ENCODE data around the gene SLAIN1. TPM values are rescaled to one million over a fixed set of nuclear protein-coding genes. Genes with fewer than 3 reads are reported as not detected.
A peak's percentile ranks its signal among the peaks of the same experiment; 100 is the strongest.

Gene SLAIN1
- polyA plus RNA-seq, 2 of the 4 experiments (the other 2 are of a cell fraction), result 0.43 to 3.6 TPM

DNA sequence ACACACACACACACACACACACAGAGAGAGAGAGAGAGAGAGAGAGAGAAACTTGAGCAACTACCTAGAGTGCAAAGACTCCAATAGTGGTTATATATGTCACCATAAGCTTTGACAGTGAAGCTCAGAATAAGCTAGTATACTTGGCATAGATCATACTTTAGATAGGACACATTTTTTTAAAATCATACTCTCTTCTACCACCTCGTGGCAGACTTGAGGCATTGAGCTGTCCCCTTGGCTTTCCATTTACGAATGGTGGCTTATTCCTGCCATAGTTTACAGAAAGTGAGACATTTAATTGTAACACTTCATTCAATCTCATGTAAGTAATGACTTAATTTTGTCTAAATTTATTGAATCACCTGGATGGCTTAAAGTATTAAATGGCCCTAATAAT, 112.9 kb downstream of the SLAIN1 start:
- ChIA-PET POLR2A (no interaction called here), CTCF (interaction anchor here (0.7 to 1.0 kb wide), 2 partner anchors 33 to 311 kb away, joined by 3 read pairs; no protein-coding TSS in a partner anchor)
- no peak overlapping the region for H3K4me3 ChIP-seq
- no peaks in the 10 kb centered on the region for H3K9me3 ChIP-seq
- no peak overlapping the region for H3K4me2 ChIP-seq
- no peak overlapping the region for H3K27ac ChIP-seq
- TF ChIP-seq RAD21 (conservative IDR thresholded peaks at IDR 0.05 in 1 of 2, IDR thresholded peaks at IDR 0.05 in 1 of 2), result peak in 1 of 2 experiments; percentile 28; a peak in 2 of 5 replicates
- no peak for TF ChIP-seq RARB (CRISPR knock-in tag; IDR thresholded peaks at IDR 0.05)
- TF ChIP-seq GATA3 (IDR thresholded peaks at IDR 0.05; ENCODE audit: borderline replicate concordance), result 0 out of 2 replicates have a peak, but pooled peaks have one; percentile 13
- ATAC-seq, result peak in 1 of 2 experiments; percentile 66; a peak in 2 of 6 replicates
- FAIRE-seq, result no peak
- H3K4me1 ChIP-seq, result no peaks in the 10 kb centered on the region
- 3% methylated on average over 2 of the region's 2 CpGs for WGBS (ENCODE audit: missing lambda C conversion rate)
- peak; percentile 2 to 25 for DNase-seq (ENCODE audit: low read depth in 1 of 2, low spot score in 1 of 2)

DNA sequence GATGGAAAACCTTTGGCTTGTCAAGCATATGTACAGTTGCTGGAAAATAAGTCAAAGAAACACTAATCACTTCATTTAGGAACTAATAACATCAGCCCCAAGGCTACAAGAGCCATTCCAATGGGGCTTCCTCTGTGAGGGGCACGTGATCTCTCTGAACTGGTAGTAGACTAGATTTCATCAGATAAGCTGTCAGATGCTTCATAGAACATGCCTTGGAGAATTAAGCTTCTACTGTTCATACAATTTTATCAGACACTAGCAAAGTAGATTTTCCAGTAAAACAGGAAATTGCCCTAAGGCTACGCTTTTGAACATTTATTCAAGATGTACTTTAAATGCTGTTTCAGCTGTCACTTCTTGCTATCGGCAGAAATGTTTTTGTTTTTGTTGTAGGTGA, 113.4 kb downstream of the SLAIN1 start:
- CTCF ChIA-PET, result interaction anchor here (1.0 kb wide), 1 partner anchor 310 kb away, joined by 3 read pairs; no protein-coding TSS in a partner anchor
- 16% methylated on average over 3 of the region's 3 CpGs for WGBS (ENCODE audit: missing lambda C conversion rate)
- POLR2A ChIA-PET, result no interaction called here

DNA sequence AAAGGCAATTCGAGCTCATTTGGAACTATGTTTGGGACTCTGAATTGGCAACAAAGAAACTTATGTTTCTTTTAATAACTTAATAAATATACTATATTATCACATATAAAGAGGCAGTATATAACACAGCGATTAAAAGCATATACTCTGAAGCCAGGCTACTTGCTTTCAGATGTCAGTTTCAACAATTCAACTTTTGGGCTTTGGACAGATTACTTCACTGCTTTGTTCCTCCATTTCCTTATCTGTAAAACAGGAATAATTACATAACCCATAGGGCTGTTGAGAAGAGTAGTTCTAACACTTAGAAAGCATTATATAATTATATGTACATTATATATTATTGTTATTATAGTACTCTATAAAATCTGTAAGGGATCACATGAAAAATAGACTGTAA, 113.9 kb downstream of the SLAIN1 start:
- CTCF ChIA-PET, result interaction anchor here (1.0 kb wide), 1 partner anchor 310 kb away, joined by 3 read pairs; no protein-coding TSS in a partner anchor
- H3K4me1 ChIP-seq, result no peaks in the 10 kb centered on the region
- no peak overlapping the region for H3K27ac ChIP-seq
- H3K4me3 ChIP-seq, result no peak overlapping the region
- no peak for ATAC-seq
- POLR2A ChIA-PET, result no interaction called here
- TF ChIP-seq CHD2 (IDR thresholded peaks at IDR 0.05; ENCODE audit: low read length, partially characterized antibody) (no peak), FOXS1 (CRISPR knock-in tag; IDR thresholded peaks at IDR 0.05) (no peak), RCOR1 (IDR thresholded peaks at IDR 0.05; ENCODE audit: low read depth, low read length) (no peak), ZFP36 (IDR thresholded peaks at IDR 0.05; ENCODE audit: borderline replicate concordance, partially characterized antibody) (no peak), HDAC2 (IDR thresholded peaks at IDR 0.05) (no peak), CHD4 (IDR thresholded peaks at IDR 0.05; ENCODE audit: borderline replicate concordance) (no peak), GATA3 (IDR thresholded peaks at IDR 0.05; ENCODE audit: borderline replicate concordance) (no peak)
- TF ChIP-seq, protein P1, sequence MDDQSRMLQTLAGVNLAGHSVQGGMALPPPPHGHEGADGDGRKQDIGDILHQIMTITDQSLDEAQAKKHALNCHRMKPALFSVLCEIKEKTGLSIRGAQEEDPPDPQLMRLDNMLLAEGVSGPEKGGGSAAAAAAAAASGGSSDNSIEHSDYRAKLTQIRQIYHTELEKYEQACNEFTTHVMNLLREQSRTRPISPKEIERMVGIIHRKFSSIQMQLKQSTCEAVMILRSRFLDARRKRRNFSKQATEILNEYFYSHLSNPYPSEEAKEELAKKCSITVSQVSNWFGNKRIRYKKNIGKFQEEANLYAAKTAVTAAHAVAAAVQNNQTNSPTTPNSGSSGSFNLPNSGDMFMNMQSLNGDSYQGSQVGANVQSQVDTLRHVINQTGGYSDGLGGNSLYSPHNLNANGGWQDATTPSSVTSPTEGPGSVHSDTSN (IDR thresholded peaks at IDR 0.05), result no peak
- WGBS (ENCODE audit: missing lambda C conversion rate), result 4% methylated on average over 2 of the region's 2 CpGs
- FAIRE-seq, result no peak
- DNase-seq (ENCODE audit: low read depth in 1 of 2, low spot score in 1 of 2), result no peak
- no peaks in the 10 kb centered on the region for H3K9me3 ChIP-seq
- no peak overlapping the region for H3K4me2 ChIP-seq

More for the DNA sequence above, 113.4 kb downstream of the SLAIN1 start:
- no peak overlapping the region for H3K27ac ChIP-seq
- no peak overlapping the region for H3K4me3 ChIP-seq
- no peaks in the 10 kb centered on the region for H3K4me1 ChIP-seq
- no peak for FAIRE-seq
- no peak for ATAC-seq
- DNase-seq (ENCODE audit: low read depth in 1 of 2, low spot score in 1 of 2), result no peak
- no peaks in the 10 kb centered on the region for H3K9me3 ChIP-seq
- no peak overlapping the region for H3K4me2 ChIP-seq
- TF ChIP-seq ZFP36 (IDR thresholded peaks at IDR 0.05; ENCODE audit: borderline replicate concordance, partially characterized antibody) (no peak), KDM1A (IDR thresholded peaks at IDR 0.05; ENCODE audit: low read depth) (no peak), HDAC2 (IDR thresholded peaks at IDR 0.05) (no peak), ZC3H11A (IDR thresholded peaks at IDR 0.05) (no peak)
- TF ChIP-seq, protein P2, sequence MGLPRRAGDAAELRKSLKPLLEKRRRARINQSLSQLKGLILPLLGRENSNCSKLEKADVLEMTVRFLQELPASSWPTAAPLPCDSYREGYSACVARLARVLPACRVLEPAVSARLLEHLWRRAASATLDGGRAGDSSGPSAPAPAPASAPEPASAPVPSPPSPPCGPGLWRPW (IDR thresholded peaks at IDR 0.05), result no peak
- TF ChIP-seq, protein P3, sequence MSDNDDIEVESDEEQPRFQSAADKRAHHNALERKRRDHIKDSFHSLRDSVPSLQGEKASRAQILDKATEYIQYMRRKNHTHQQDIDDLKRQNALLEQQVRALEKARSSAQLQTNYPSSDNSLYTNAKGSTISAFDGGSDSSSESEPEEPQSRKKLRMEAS (IDR thresholded peaks at IDR 0.05), result no peak
- TF ChIP-seq, protein P4, sequence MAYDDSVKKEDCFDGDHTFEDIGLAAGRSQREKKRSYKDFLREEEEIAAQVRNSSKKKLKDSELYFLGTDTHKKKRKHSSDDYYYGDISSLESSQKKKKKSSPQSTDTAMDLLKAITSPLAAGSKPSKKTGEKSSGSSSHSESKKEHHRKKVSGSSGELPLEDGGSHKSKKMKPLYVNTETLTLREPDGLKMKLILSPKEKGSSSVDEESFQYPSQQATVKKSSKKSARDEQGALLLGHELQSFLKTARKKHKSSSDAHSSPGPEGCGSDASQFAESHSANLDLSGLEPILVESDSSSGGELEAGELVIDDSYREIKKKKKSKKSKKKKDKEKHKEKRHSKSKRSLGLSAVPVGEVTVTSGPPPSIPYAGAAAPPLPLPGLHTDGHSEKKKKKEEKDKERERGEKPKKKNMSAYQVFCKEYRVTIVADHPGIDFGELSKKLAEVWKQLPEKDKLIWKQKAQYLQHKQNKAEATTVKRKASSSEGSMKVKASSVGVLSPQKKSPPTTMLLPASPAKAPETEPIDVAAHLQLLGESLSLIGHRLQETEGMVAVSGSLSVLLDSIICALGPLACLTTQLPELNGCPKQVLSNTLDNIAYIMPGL (CRISPR knock-in tag; IDR thresholded peaks at IDR 0.05; ENCODE audit: borderline replicate concordance), result no peak

DNA sequence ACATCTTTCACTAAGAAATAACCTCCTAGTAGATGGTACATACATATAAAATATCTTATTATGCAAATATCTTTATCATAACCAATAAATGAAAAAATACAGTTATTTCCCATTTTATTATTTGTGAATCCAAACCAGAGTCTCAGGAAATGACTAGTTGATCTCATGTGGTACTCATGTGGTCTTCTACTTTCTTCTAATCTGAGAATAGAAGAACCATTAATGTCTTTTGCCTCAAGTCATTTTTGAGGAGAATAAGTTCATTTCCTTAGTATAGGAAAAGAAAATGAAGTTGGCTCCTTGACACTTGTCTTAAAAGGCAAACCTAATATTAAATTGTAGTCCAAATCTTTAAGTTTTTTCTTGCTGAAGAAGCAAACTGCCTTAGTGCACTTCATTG, 114.5 kb downstream of the SLAIN1 start:
- POLR2A ChIA-PET, result no interaction called here

More for the DNA sequence above, 114.5 kb downstream of the SLAIN1 start:
- Histone ChIP-seq H3K4me1 (no peaks in the 10 kb centered on the region), H3K4me2 (no peak overlapping the region), H3K9me3 (no peaks in the 10 kb centered on the region), H3K4me3 (no peak overlapping the region), H3K27ac (no peak overlapping the region)
- TF ChIP-seq, protein P5, sequence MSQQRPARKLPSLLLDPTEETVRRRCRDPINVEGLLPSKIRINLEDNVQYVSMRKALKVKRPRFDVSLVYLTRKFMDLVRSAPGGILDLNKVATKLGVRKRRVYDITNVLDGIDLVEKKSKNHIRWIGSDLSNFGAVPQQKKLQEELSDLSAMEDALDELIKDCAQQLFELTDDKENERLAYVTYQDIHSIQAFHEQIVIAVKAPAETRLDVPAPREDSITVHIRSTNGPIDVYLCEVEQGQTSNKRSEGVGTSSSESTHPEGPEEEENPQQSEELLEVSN (IDR thresholded peaks at IDR 0.05; ENCODE audit: borderline replicate concordance, low read depth), result no peak
- TF ChIP-seq BHLHE40 (IDR thresholded peaks at IDR 0.05; ENCODE audit: low read depth, low read length), result no peak
- TF ChIP-seq HOXB13 (CRISPR knock-in tag; IDR thresholded peaks at IDR 0.05; ENCODE audit: low read depth), result no peak
- TF ChIP-seq HDAC2 (IDR thresholded peaks at IDR 0.05), result no peak
- TF ChIP-seq KDM1A (IDR thresholded peaks at IDR 0.05; ENCODE audit: low read depth), result no peak
- TF ChIP-seq PHF8 (IDR thresholded peaks at IDR 0.05; ENCODE audit: borderline replicate concordance, low read depth), result no peak
- TF ChIP-seq ZC3H11A (IDR thresholded peaks at IDR 0.05), result no peak
- no peak for TF ChIP-seq RAD21 (conservative IDR thresholded peaks at IDR 0.05 in 1 of 2, IDR thresholded peaks at IDR 0.05 in 1 of 2)
- CTCF ChIA-PET, result no interaction called here
- no peak for ATAC-seq
- no peak for DNase-seq (ENCODE audit: low read depth in 1 of 2, low spot score in 1 of 2)
- FAIRE-seq, result no peak

Measured in A549 (cell line).